Hepatocyte (in vitro differentiated cells): ENCODE data around the gene VWA8.

ENCODE experiments used
- CTCF ChIP-seq: fragments of 200-600 bp; sonication (generic); IDR thresholded peaks from 2 replicates; pipeline ENCODE4 v1.5.1; 2016; ENCODE audit warnings: antibody characterized with exemption, mild to moderate bottlenecking; ENCODE audit not compliant: poor library complexity
- EZH2 ChIP-seq: fragments of 200-600 bp; sonication (generic); IDR thresholded peaks from 2 replicates; pipeline ENCODE4 v1.6.1; 2016; ENCODE audit warnings: antibody characterized with exemption, mild to moderate bottlenecking, borderline replicate concordance
- EZH2phosphoT487 ChIP-seq: fragments of 200-600 bp; sonication (generic); IDR thresholded peaks from one replicate; pipeline ENCODE4 v1.6.1; 2018; ENCODE audit warnings: antibody characterized with exemption, mild to moderate bottlenecking, low read depth, moderate library complexity; ENCODE audit not compliant: unreplicated experiment, severe bottlenecking

- TF ChIP-seq CTCF (no peak), EZH2phosphoT487 (no peak), EZH2 (no peak)
These were observed 77.8 kb downstream of the VWA8 start for GRCh38 chr13:41883147-41883546.
